ENCODE data around the gene LPO.

LPO gene

DNA sequence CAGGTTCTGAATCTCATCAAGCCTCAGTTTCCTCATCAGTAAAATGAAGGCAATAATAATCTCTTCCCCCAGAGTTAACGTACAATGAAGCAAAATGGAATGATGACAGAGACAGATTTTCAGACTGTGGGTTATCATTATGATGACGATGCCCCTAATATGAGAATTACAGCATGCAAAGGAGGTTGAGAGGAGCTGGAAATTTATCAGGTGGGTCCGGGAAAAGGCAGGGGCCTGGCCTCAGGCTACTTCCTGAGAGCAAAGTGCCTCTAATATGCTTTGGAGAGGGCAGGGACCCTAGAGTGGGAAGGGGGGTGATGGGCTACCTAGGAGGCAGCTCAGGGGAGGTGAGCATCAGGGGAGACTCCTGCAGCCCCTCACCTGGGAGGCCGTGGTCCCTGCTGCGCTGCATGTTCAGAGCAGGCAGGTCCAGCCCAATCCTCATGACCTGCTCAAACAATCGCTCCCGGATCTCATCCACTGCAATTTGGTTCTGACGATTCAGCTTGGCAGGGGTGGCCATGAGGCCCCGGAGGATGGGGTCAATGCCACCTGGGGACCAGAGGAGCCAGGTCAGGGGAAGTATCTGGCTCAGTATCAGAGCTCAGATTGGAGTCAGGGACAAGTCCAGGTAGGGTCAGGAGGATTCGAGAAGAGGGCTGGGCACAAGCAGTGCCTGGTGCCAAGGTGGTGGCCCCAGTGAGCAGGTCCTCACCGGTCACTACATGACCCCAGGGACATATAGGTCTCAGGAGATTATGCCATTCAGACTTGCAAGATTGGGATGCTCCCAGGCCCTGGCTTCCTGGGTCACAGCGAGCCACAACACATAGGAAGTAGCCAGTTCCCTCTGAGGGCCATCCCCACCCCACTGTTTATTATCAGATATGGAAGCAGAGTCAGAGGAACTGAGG lies 34.2 kb downstream of the LPO start:
- peaks cover under 1% of the 10 kb centered on the region for H3K27me3 Mint-ChIP-seq (ENCODE audit: low read depth)
- no peak overlapping the region for H3K27ac Mint-ChIP-seq
- no peak overlapping the region for H3K4me3 Mint-ChIP-seq
- DNase-seq (ENCODE audit: low spot score), result no peak
- H3K36me3 Mint-ChIP-seq (ENCODE audit: low read depth), result no peaks in the 10 kb centered on the region
- no peaks in the 10 kb centered on the region for H3K9me3 Mint-ChIP-seq
- no peaks in the 10 kb centered on the region for H3K4me1 Mint-ChIP-seq (ENCODE audit: low read depth)

DNA sequence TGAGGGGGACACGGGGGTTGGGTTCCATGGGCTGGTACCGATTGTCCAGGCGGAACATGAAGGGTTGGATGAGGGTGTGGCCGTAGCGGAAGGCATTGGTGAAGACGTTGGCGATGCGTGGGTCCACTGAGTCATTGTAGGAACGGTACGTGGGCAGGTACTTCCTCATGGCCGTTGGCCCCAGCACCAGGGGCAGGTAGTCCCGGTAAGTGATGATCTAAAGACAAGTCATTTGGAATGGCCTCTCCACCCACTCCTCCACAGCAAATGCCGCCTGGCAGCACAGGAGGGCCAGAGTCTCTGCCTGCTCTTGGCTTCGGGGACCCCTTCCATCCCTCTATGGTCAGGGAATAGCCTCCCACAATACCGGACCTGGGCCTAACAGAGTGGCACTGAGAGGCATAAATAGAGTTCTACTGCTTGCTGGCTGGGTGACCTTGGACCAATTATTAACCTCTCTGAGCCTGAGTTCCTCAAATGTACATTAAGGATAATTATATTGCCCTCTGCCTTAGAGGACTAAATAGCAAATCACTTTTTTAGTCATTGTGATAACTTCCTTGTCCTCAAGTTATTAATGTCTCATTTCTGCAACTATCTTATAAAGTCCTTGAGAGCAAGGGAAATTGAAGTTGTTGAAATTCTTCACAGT lies 35.2 kb downstream of the LPO start:
- Mint-ChIP-seq H3K4me1 (ENCODE audit: low read depth) (no peaks in the 10 kb centered on the region), H3K27me3 (ENCODE audit: low read depth) (peaks cover 8% of the 10 kb centered on the region), H3K9me3 (no peaks in the 10 kb centered on the region), H3K4me3 (no peak overlapping the region), H3K27ac (no peak overlapping the region), H3K36me3 (ENCODE audit: low read depth) (no peaks in the 10 kb centered on the region)
- DNase-seq (ENCODE audit: low spot score), result no peak

DNA sequence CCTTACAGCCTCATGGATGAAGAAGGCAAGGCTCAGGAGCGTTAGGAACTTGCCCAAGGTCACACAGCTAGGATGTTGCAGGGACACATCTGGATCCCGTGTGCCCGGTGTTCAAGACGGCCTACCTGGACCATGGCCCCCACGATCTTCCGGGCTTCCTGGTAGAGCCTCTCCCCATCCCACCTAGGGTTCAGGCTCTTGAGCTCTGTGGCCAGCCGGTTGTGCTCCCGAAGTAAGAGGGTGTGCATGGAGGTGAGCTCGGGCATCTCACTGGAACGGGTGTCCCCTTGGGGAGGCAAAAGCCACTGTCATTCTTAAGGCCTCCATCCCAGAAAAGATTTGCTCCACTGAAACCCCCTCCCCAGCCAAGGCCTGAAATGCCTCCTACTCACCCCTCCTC lies 37.0 kb downstream of the LPO start:
- H3K27ac Mint-ChIP-seq, result no peak overlapping the region
- H3K9me3 Mint-ChIP-seq, result no peaks in the 10 kb centered on the region
- no peak overlapping the region for H3K4me3 Mint-ChIP-seq
- peaks cover 18% of the 10 kb centered on the region for H3K27me3 Mint-ChIP-seq (ENCODE audit: low read depth)
- no peak for DNase-seq (ENCODE audit: low spot score)
- no peaks in the 10 kb centered on the region for H3K36me3 Mint-ChIP-seq (ENCODE audit: low read depth)
- peaks cover 3% of the 10 kb centered on the region for H3K4me1 Mint-ChIP-seq (ENCODE audit: low read depth)

DNA sequence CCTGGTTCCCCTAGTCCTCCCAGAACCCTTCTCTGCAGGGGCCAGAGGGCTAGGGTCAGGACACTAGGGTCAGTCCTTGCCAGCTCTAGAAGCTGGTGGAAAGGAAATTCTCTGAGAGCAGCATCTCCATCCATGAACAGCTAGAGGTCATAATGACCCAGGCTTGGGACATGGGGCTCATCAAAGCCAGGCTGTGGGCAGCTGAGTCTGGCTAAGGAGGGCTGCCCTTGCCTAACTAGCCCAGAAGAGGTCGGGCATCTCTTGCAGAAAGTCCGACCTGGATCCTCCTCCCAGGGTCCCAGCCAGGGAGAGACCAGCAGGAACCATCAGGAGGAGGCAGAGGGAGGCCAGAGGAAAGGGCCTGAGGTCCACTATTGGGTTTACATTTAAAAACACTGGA lies 38.0 kb downstream of the LPO start:
- Mint-ChIP-seq H3K4me1 (ENCODE audit: low read depth) (peaks cover 3% of the 10 kb centered on the region), H3K4me3 (no peak overlapping the region), H3K36me3 (ENCODE audit: low read depth) (no peaks in the 10 kb centered on the region), H3K9me3 (no peaks in the 10 kb centered on the region), H3K27ac (no peak overlapping the region), H3K27me3 (ENCODE audit: low read depth) (peaks cover 26% of the 10 kb centered on the region)
- DNase-seq (ENCODE audit: low spot score), result no peak

DNA sequence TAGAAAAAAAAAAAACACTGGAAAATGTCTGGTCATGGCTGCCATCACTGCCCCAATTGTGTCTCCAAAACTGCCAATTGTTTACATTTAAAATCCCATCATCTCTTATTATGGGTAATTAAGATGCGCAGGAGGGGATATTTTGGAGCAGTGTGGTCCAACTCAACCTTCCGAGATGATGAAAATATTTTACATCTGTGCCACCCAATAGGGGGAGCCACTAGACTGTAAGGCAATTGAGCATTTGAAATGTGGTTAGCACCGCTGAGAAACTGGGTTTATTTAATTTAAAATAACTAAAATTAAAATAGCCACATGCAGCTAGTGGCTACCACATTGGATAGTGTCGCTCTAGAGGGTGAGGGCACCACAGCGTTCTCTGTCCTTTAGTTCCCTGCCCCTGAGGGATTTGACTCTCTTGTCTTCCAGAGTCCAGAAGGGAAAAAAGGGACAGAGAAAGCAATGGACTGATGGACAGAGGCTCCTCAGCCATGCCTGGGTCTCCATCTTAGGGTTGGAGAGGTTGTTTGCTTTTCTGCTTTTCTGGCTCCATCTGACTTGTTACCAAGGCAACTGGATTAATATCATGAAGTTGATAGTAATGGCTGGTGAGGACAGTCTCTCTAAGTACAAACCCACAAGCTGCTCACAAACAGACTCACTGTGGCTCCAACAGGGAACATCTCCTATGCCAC lies 38.9 kb downstream of the LPO start:
- no peak for DNase-seq (ENCODE audit: low spot score)
- peaks cover 29% of the 10 kb centered on the region for H3K27me3 Mint-ChIP-seq (ENCODE audit: low read depth)
- H3K4me1 Mint-ChIP-seq (ENCODE audit: low read depth), result peaks cover 3% of the 10 kb centered on the region
- H3K4me3 Mint-ChIP-seq, result no peak overlapping the region
- no peaks in the 10 kb centered on the region for H3K36me3 Mint-ChIP-seq (ENCODE audit: low read depth)
- H3K27ac Mint-ChIP-seq, result no peak overlapping the region
- H3K9me3 Mint-ChIP-seq, result no peaks in the 10 kb centered on the region

DNA sequence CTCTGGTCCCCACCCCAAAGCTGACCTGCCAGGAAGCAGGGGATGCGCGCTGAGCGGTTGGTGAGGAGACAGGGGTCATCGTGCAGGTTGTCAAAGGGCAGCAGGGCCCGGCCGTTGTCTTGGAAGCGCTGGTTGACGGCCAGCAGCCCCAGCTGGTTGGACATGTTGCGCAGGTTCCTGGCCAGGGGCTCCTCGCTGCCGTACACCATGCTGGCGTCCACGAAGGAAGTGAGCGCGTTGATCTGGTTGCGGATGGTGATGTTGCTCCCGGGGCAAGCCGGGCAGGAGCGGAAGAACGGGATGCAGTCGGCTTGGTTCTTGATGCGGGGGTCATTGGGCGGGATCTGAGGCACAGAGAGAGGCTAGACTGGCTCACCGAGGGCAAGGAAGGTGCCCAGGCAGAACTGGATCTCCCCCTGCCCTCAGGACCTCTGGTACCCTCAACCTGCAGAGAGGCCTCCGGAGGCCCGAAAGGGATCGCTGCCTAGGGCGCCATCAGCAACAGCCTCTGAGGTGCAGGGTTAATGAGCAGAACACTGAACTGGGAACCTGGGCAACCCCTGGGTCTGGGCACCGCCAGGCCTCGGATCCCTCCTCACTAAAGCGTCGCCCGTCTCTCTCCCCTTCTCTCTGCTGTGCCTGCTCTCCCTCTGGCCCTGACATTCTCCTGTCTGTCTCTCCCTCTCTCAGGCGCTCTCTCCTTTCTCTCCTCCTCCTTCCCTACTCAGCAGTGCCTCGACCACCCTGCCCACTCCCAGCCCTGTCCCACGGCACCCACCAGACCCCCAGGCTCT lies 39.6 kb downstream of the LPO start:
- Mint-ChIP-seq H3K27ac (no peak overlapping the region), H3K27me3 (ENCODE audit: low read depth) (peaks cover 29% of the 10 kb centered on the region), H3K9me3 (no peaks in the 10 kb centered on the region), H3K4me3 (no peak overlapping the region), H3K4me1 (ENCODE audit: low read depth) (peaks cover 3% of the 10 kb centered on the region), H3K36me3 (ENCODE audit: low read depth) (no peaks in the 10 kb centered on the region)
- no peak for DNase-seq (ENCODE audit: low spot score)

DNA sequence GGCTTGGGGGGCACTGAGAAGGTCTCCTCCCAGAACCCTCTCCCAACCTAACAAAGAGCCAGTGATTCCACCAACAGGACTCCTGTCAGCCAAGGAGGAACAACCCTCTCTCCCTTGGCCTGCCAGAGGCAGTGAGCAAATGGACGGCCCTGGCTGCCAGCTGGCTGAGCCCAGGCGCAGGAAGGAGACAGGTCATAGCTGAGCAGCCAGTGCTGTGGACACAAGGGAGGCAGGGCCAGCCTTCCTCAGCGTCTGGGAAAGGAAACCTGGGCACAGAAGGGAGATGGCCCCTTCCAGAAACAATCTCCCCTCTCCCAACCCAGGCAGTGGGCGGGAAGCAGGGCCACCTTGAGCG lies 40.3 kb downstream of the LPO start:
- Mint-ChIP-seq H3K27ac (no peak overlapping the region), H3K4me1 (ENCODE audit: low read depth) (peaks cover 3% of the 10 kb centered on the region), H3K27me3 (ENCODE audit: low read depth) (peaks cover 33% of the 10 kb centered on the region), H3K9me3 (no peaks in the 10 kb centered on the region), H3K4me3 (no peak overlapping the region), H3K36me3 (ENCODE audit: low read depth) (no peaks in the 10 kb centered on the region)
- no peak for DNase-seq (ENCODE audit: low spot score)

DNA sequence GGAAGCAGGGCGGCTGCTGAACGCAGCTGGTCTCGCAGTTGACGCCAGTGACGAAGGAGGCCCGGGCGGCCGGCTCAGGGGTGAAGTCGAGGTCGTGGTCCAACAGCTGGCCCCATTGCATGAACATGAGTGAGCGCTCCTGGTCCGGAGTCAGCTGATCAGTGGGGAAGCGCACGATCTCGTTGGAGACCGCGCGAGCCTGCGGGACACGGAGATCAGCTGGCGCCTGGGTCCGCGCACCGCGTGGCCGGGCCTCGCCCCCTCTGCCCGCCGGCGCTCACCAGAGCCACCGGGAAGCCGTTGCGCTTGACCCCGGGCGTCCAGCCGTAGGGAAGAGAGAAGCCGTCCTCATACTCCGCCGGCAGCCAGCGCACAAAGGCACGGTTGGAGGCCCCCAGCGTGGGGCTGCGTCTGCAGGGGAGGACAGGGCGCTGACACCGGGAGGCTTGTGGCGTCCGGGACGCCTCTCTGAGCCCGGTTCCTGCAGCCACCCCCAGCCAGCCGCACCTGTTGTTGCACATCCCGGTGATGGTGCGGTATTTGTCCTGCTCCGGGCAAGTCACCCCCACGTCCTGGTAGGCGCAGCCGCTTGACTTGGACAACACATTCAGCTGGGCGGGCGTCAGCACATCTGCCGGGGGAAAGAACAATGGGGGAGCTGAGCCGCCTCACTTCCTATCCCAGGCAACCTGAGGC lies 40.8 kb downstream of the LPO start:
- H3K4me3 Mint-ChIP-seq, result no peak overlapping the region
- no peaks in the 10 kb centered on the region for H3K9me3 Mint-ChIP-seq
- peaks cover 34% of the 10 kb centered on the region for H3K27me3 Mint-ChIP-seq (ENCODE audit: low read depth)
- H3K4me1 Mint-ChIP-seq (ENCODE audit: low read depth), result peaks cover 3% of the 10 kb centered on the region
- DNase-seq (ENCODE audit: low spot score), result no peak
- H3K27ac Mint-ChIP-seq, result no peak overlapping the region
- H3K36me3 Mint-ChIP-seq (ENCODE audit: low read depth), result no peaks in the 10 kb centered on the region

DNA sequence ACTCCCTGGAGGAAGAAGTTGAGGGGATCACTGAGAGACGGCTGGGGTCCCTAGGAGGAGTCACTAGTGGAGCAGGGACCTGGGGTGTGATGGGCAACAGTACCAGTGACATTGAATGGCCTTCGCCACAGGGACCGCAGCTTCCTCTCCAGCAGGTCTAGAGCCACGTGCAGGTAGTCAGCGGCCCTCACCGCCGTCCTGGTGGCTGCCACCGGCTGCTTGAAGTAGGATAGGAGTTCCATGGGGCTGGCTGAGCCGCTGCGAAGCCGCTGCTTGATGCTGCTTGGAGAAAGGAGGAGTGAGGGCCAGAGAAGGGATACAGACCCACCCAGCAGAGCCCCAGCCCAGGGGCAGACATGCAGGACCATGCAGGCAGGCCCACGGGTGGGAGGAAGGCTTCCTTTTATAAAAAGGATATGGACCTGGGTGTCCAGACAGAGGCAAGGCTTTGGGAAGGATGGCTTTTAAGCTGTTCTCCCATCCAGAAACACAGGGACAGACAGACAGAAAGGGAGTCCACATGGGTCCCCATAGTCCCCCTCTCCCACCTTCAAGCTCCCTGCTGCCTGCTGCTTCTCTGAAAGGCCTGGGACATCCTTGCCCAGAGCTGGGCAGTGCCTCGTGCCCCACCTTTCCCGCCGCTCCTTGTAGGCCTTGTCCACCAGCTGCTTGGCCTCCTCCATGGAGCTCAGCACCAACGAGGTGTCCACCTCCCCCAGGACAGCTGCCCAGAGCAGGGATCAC lies 41.5 kb downstream of the LPO start:
- Mint-ChIP-seq H3K27me3 (ENCODE audit: low read depth) (peaks cover 34% of the 10 kb centered on the region), H3K4me3 (no peak overlapping the region), H3K9me3 (no peaks in the 10 kb centered on the region), H3K36me3 (ENCODE audit: low read depth) (no peaks in the 10 kb centered on the region), H3K27ac (no peak overlapping the region), H3K4me1 (ENCODE audit: low read depth) (peaks cover 3% of the 10 kb centered on the region)
- no peak for DNase-seq (ENCODE audit: low spot score)

DNA sequence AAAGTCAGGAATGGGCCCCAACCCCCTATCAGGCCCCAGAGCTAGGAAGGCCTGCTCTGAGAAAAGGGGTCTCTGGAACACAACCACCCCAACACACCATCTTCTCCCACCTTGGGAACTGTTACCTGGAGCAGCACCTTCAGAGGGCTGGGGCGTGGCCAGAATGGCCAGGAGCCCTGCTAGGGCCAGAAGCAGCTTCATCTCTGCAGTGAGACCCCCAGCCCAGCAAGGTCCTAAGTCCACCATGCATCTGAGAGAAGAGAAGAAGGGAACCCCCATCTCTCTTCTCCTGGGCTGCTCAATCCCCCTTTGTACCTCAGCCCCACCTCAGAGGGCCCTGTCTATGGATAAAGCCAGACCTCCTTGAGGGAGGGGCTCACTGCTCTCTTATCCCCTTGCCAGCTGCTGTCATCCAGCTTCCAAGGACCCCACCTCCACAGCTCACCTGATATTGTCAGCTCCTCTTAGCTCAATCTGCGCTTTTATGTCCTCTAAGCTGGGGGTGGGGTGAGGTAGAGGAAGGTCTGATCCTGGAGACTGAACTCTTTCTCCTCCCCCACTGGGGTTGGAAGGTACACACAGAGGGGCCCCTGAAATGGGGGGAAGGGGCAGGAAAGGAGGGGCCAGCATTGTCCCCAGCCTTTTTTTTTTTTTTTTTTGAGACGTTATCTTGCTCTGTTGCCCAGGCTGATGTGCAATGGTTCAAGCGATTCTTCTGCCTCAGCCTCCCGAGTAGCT lies 42.3 kb downstream of the LPO start, which contains the start of gene MPO:
TSS of gene MPO (minus strand) at position 456 of the 738 bp plus-strand sequence. CDS start at position 279, 177 bp downstream.
- no peak for DNase-seq (ENCODE audit: low spot score)
- Mint-ChIP-seq H3K27ac (no peak within 1 kb of the TSS), H3K4me1 (ENCODE audit: low read depth) (peaks cover 3% of the 10 kb centered on the region), H3K36me3 (ENCODE audit: low read depth) (no peaks in the 10 kb centered on the region), H3K27me3 (ENCODE audit: low read depth) (peaks cover 34% of the 10 kb centered on the region), H3K4me3 (no peak within 1 kb of the TSS), H3K9me3 (no peaks in the 10 kb centered on the region)

DNA sequence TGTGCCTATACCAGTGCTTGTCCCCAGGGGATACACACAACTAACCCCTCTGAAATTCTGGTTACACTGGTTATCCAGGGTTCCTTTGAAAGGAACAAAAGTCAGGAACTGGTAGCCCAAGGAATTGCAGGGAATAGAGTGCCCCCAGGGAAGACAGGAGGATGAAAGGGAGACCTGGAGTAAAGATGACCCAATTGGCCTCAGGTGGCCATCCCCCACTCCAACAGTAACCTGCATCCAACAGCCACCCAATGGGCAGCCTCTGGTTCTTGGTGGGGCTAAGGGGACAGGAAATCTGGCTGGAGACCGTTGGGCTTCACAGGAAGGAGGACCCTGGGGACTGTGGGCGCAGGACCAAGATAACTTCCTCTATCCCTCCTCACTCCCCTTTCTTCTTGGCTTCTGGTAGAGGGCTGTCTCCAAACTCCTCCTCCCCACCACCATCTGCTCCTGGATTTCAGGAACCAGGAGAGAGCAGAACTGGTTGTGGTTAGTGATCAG lies 43.2 kb downstream of the LPO start:
- Mint-ChIP-seq H3K9me3 (no peaks in the 10 kb centered on the region), H3K27ac (no peak overlapping the region), H3K4me3 (no peak overlapping the region), H3K27me3 (ENCODE audit: low read depth) (peaks cover 34% of the 10 kb centered on the region), H3K36me3 (ENCODE audit: low read depth) (no peaks in the 10 kb centered on the region), H3K4me1 (ENCODE audit: low read depth) (peaks cover 3% of the 10 kb centered on the region)
- DNase-seq (ENCODE audit: low spot score), result no peak

DNA sequence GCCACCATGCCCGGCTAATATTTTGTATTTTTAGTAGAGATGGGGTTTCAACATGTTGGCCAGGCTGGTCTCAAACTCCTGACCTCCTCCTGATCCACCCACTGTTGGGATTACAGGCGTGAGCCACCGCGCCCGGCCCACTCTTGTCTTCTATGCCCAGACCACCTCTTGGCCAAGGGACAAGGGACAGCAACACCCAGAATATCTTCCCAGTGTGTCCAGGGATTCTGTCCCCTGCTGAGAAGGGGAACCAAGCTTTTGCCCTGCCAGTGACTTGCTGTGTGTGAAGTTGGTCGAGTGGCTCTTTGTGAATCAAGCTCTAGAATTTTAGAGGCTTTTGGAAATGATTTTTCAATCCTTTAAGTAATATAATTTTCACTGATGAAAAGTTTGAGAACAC lies 44.1 kb downstream of the LPO start:
- Mint-ChIP-seq H3K27ac (no peak overlapping the region), H3K4me1 (ENCODE audit: low read depth) (peaks cover 3% of the 10 kb centered on the region), H3K4me3 (no peak overlapping the region), H3K36me3 (ENCODE audit: low read depth) (no peaks in the 10 kb centered on the region), H3K27me3 (ENCODE audit: low read depth) (peaks cover 35% of the 10 kb centered on the region), H3K9me3 (no peaks in the 10 kb centered on the region)
- DNase-seq (ENCODE audit: low spot score), result no peak
